Astrocyte of the spinal cord (primary cell): ENCODE data around the gene PLA2G15.

Source experiments
- DNase-seq: peaks from one replicate; pipeline ENCODE4 v3.0.0; 2011; ENCODE audit warnings: low read depth, low spot score
- H3K4me3 ChIP-seq: 2 replicates; pipeline ENCODE4 v1.5.1; 2011; ENCODE audit warnings: low read depth, mild to moderate bottlenecking, low read length, moderate library complexity
- in situ Hi-C: cut with HindIII; loops from 2 replicates; pipeline ENCODE4 v1.10.0; 2017; ENCODE audit warnings: low sequenced_read_pairs
- TF ChIP-seq, protein P1 (sequence below): IDR thresholded peaks from 2 replicates; pipeline ENCODE4 v1.5.1; 2012; ENCODE audit warnings: low read depth, mild to moderate bottlenecking, low read length, inconsistent platforms

Gene PLA2G15

DNA sequence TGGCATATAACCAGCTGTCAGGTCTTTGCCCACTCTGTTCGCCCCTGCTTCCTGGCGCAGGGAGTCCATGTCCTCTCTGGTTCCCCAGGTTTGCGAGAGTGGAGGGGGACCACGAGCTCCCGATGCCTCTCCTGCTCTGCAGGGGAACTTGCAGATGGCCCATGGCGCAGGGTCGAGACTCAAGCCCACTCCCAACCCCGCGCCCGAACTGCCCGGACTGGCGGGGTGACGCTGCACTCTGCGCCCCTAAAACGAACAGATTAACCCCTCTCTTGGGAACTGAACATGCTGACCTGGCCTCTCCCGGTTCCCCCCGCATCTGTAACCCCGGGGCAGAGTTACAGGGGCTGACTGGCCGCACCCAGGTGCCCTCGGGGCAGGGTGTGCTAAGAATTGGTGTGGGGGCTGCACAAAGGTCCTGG, 681 bp upstream of the PLA2G15 start:
- TF ChIP-seq, protein P1, sequence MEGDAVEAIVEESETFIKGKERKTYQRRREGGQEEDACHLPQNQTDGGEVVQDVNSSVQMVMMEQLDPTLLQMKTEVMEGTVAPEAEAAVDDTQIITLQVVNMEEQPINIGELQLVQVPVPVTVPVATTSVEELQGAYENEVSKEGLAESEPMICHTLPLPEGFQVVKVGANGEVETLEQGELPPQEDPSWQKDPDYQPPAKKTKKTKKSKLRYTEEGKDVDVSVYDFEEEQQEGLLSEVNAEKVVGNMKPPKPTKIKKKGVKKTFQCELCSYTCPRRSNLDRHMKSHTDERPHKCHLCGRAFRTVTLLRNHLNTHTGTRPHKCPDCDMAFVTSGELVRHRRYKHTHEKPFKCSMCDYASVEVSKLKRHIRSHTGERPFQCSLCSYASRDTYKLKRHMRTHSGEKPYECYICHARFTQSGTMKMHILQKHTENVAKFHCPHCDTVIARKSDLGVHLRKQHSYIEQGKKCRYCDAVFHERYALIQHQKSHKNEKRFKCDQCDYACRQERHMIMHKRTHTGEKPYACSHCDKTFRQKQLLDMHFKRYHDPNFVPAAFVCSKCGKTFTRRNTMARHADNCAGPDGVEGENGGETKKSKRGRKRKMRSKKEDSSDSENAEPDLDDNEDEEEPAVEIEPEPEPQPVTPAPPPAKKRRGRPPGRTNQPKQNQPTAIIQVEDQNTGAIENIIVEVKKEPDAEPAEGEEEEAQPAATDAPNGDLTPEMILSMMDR = no peak
- in situ Hi-C loops = no loop called here
- no peak for DNase-seq

DNA sequence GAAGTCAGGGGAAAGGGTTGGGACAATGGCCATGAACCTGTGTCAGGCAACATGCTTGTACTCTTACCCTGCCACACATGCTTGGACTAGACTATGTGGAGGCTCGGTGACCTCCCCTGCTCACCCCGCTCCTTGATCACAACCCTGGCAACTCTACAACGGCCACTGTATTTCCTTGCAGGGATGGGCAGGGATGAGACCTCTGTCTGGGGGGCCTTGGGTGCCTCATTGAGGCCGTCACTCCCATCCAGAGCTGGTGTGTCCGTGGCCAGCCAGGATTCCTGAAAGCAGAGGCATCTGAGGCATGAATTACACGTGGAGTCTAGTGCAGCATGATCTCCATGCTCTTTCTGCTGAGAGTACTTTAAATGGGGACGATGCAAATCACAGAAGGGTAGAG, 948 bp downstream of the PLA2G15 start:
- peak overlapping the region; percentile 85 for H3K4me3 ChIP-seq
- TF ChIP-seq, protein P1 = no peak
- in situ Hi-C loops = no loop called here
- DNase-seq = no peak

More for the DNA sequence above, 681 bp upstream of the PLA2G15 start:
- peak overlapping the region; percentile 85 for H3K4me3 ChIP-seq

DNA sequence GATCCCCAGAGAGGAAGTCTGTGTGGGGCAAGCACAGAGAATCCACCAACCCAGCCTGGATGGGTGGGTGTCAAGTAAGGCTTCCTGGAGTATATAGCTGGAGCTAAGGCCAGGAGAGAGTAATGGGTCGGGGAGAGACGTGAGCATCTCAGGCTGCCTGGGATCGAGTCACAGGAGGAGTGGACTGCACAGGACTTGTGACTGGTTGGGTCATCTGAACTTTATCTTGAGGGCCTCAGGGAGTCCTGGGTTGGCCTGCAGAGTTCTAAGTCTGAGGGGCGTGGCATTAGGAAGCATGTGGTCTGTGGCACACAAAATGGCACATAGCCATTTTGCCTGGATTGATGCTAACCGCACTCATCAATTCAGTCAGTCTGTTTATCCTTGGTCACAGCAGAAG, 1.5 kb downstream of the PLA2G15 start:
- TF ChIP-seq, protein P1 = no peak
- no peak overlapping the region for H3K4me3 ChIP-seq
- in situ Hi-C loops = no loop called here
- DNase-seq = no peak

DNA sequence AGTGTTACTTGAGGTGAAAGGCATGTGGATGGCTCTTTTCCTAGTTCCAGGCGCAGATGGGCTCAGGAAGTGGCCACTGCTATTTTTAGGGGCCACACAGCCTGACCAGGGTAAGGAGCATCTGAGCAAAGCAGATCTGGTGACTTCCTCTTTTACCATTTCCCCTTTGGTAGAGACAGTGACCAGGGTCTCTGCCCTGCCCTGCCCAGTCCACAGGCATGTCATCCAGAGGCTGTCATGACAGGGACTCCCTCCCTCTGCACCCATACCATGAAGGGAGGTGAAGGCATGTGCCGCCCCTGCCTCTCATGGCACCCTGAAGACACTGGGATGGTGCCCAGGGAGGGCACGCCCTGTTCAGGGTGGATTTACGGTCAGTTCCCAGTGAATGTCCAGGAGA, 2.2 kb downstream of the PLA2G15 start:
- TF ChIP-seq, protein P1 = no peak
- in situ Hi-C loops = no loop called here
- no peak overlapping the region for H3K4me3 ChIP-seq
- DNase-seq = no peak

DNA sequence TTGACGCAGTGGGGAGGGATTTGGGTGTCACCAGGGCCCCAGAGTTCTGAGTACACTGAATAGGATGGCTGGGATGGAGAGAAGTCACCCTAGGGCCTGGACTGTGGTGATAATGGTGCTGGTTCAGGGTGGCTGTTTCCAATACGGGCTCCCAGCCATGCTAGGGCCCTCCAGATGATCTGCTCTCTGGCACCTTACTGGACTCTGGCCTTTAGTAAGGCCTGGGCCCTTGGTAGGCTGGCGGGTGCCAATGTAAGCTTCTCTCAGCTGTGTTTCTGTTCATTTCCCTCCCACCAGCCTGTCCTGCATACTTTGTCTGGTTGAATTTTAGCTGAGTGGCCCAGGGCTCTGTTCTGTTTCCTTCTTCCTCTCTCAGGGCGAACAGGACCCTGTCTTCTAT, 2.8 kb downstream of the PLA2G15 start:
- TF ChIP-seq, protein P1 = no peak

DNA sequence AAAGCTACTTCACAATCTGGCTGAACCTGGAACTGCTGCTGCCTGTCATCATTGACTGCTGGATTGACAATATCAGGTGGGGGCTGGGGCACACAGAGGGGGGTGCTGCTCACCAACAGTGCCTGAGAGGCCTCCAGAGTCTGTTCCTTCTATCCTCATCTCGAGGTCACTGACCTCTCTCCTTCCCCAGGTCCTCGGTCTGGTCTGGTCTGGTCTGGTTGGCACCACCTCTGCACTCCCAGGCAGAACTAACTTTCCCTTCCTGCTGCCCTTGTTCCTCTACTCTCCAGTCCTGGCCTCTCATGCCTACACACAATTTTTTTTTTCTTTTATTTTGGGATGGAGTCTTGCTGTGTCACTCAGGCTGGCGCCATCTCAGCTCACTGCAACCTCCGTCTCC, 4.2 kb downstream of the PLA2G15 start:
- no peak overlapping the region for H3K4me3 ChIP-seq
- TF ChIP-seq, protein P1 = no peak
- in situ Hi-C loops = no loop called here
- DNase-seq = no peak

More for the DNA sequence above, 2.8 kb downstream of the PLA2G15 start:
- DNase-seq = no peak
- in situ Hi-C loops = no loop called here
- no peak overlapping the region for H3K4me3 ChIP-seq

DNA sequence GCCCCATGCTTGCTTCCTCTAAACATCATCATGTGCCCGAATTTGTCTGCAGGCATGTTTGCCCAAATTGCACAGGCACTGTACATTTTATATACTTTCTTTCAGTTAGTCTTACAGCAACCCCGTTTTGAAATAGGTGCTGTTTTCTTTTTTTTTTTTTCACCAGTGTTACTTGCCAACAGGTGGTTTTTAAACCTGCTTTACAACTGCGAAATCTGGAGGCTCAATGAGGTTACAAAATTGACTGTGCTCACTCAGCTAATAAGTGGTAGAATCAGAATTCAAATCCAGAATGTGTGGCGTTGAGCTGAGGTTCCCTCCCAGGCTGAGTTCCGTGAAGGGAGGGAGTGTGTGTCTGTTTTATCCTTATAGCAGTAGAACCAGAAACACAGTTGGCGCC, 5.8 kb downstream of the PLA2G15 start:
- TF ChIP-seq, protein P1 = no peak
- in situ Hi-C loops = no loop called here
- no peak for DNase-seq
- H3K4me3 ChIP-seq = no peak overlapping the region
